NCI-H187 treated with DMSO at 0.1 percent for 48 hours (cell line): ENCODE results near the gene PRDM8.

ENCODE experiments used
- DNase-seq: peaks from one replicate; lab custom pipeline; 2025; lab: John Stamatoyannopoulos, UW

The PRDM8 gene

GRCh38 chr4:80201252-80202151 lies 4.2 kb downstream of the PRDM8 start:
- no peak for DNase-seq

GRCh38 chr4:80202190-80202711 lies 4.9 kb downstream of the PRDM8 start:
- DNase-seq = no peak

GRCh38 chr4:80202741-80203553 lies 5.6 kb downstream of the PRDM8 start:
- DNase-seq = no peak

- DNase-seq = no peak
These were observed 7.2 kb downstream of the PRDM8 start for GRCh38 chr4:80204433-80205011.

- DNase-seq = no peak
These were observed 8.8 kb downstream of the PRDM8 start for GRCh38 chr4:80206111-80206510.

- no peak for DNase-seq
These were observed 9.3 kb downstream of the PRDM8 start for GRCh38 chr4:80206521-80207171.

GRCh38 chr4:80207172-80207583 lies 9.9 kb downstream of the PRDM8 start:
- no peak for DNase-seq

GRCh38 chr4:80207664-80208063 lies 10.4 kb downstream of the PRDM8 start:
- no peak for DNase-seq

GRCh38 chr4:80208610-80209339 lies 11.5 kb downstream of the PRDM8 start:
- DNase-seq = no peak

- no peak for DNase-seq
These were observed 12.0 kb downstream of the PRDM8 start for GRCh38 chr4:80209340-80209701.

GRCh38 chr4:80210549-80210948 lies 13.2 kb downstream of the PRDM8 start:
- no peak for DNase-seq

- DNase-seq = no peak
These were observed 16.0 kb downstream of the PRDM8 start for GRCh38 chr4:80213117-80213815.

- DNase-seq = peak; percentile 20
These were observed 18.2 kb downstream of the PRDM8 start for GRCh38 chr4:80215449-80216052.

- DNase-seq = no peak
These were observed 18.9 kb downstream of the PRDM8 start for GRCh38 chr4:80216100-80216761.

GRCh38 chr4:80219301-80220025 lies 22.2 kb downstream of the PRDM8 start:
- no peak for DNase-seq

- DNase-seq = no peak
These were observed 23.4 kb downstream of the PRDM8 start for GRCh38 chr4:80220711-80221110.

GRCh38 chr4:80221161-80221560 lies 23.9 kb downstream of the PRDM8 start:
- no peak for DNase-seq

- no peak for DNase-seq
These were observed 28.3 kb downstream of the PRDM8 start for GRCh38 chr4:80225595-80225994.

GRCh38 chr4:80226094-80226493 lies 28.8 kb downstream of the PRDM8 start:
- DNase-seq = no peak
